H1 (cell line): ENCODE data around the gene IRAK1BP1. TPM values are rescaled to one million over a fixed set of nuclear protein-coding genes. Genes with fewer than 3 reads are reported as not detected.

Experiments
- CTCF ChIA-PET: fragments of 300-600 bp; sonication (Branson Sonifier 250); formaldehyde crosslinking; loops from one replicate; lab custom pipeline; 2021; ENCODE audit not compliant: partially characterized antibody; lab: Charles Lee
- POLR2A ChIA-PET: fragments of 300-600 bp; sonication (Branson Sonifier 250); formaldehyde crosslinking; loops from one replicate; lab custom pipeline; 2021; ENCODE audit warnings: inconsistent platforms; ENCODE audit not compliant: partially characterized antibody; lab: Charles Lee
- DNase-seq, 2 experiments: peaks; one replicate each; pipeline versions ENCODE4 v3.0.0 to v3.0.0-alpha.2; 2010 to 2022; ENCODE audit warnings: low spot score in 2 of 2, low read depth in 1 of 2, mixed read lengths in 1 of 2
- FAIRE-seq: peaks from 2 replicates; lab custom pipeline; 2011; peaks lifted over from hg19 to GRCh38; lab: Jason Lieb, UNC
- H2AFZ ChIP-seq: 2 replicates; pipeline ENCODE4 v1.8.1; 2012; ENCODE audit warnings: low read length, inconsistent platforms
- H2AK5ac ChIP-seq: 2 replicates; pipeline ENCODE4 v1.6.1; 2013; ENCODE audit warnings: low read depth, low read length
- H2BK120ac ChIP-seq: replicated peaks from 2 replicates; pipeline ENCODE3; 2013; ENCODE audit warnings: low read depth, low read length, inconsistent platforms
- H2BK12ac ChIP-seq: 2 replicates; pipeline ENCODE4 v1.6.1; 2013; ENCODE audit warnings: low read depth, low read length
- H2BK15ac ChIP-seq: 2 replicates; pipeline ENCODE4 v1.6.1; 2013; ENCODE audit warnings: low read length
- H2BK20ac ChIP-seq: 2 replicates; pipeline ENCODE4 v1.6.1; 2013; ENCODE audit warnings: low read length
- H2BK5ac ChIP-seq: 2 replicates; pipeline ENCODE4 v1.6.1; 2013; ENCODE audit warnings: low read depth, low read length
- H3K14ac ChIP-seq: 2 replicates; pipeline ENCODE4 v1.6.1; 2013; ENCODE audit warnings: inconsistent platforms; ENCODE audit not compliant: insufficient read length
- H3K18ac ChIP-seq: 2 replicates; pipeline ENCODE4 v1.6.1; 2013; ENCODE audit warnings: low read length; ENCODE audit errors: extremely low read depth
- H3K23ac ChIP-seq: 2 replicates; pipeline ENCODE4 v1.6.1; 2013; ENCODE audit warnings: inconsistent platforms; ENCODE audit not compliant: insufficient read length
- H3K23me2 ChIP-seq: 2 replicates; pipeline ENCODE4 v1.6.1; 2013; ENCODE audit warnings: low read depth, low read length
- H3K27ac ChIP-seq: 2 replicates; pipeline ENCODE4 v1.6.1; 2011; ENCODE audit warnings: low read depth, low read length, inconsistent platforms
- H3K27me3 ChIP-seq, 4 experiments: replicated peaks in 1 of 4; 1 replicate in 1 of 4; 2 replicates in 3 of 4; pipeline versions ENCODE4 v1.6.1 to v1.8.1; 2011 to 2013; ENCODE audit warnings: low read length in 3 of 4, mild to moderate bottlenecking in 3 of 4, inconsistent platforms in 2 of 4, mixed read lengths in 2 of 4, moderate library complexity in 1 of 4; ENCODE audit not compliant: control insufficient read depth in 3 of 4, insufficient read depth in 3 of 4; ENCODE audit errors: extremely low read depth in 1 of 4
- H3K36me3 ChIP-seq, 4 experiments: 2 replicates each; pipeline versions ENCODE4 v1.6.1 to v1.8.1; 2011 to 2013; ENCODE audit warnings: mild to moderate bottlenecking in 4 of 4, low read length in 3 of 4, moderate library complexity in 2 of 4, control low read depth in 1 of 4, inconsistent platforms in 1 of 4; ENCODE audit not compliant: insufficient read depth in 4 of 4, control insufficient read depth in 2 of 4
- H3K4ac ChIP-seq: replicated peaks from 2 replicates; pipeline ENCODE3; 2013; ENCODE audit warnings: low read length, low read depth, mixed read lengths, inconsistent platforms; ENCODE audit not compliant: insufficient read length
- H3K4me1 ChIP-seq, 4 experiments: replicated peaks in 1 of 4; 1 replicate in 1 of 4; 2 replicates in 3 of 4; pipeline versions ENCODE4 v1.6.1 to v1.8.1; 2011 to 2013; ENCODE audit warnings: low read length in 3 of 4, inconsistent platforms in 2 of 4, mixed read lengths in 1 of 4; ENCODE audit not compliant: insufficient read depth in 4 of 4, control insufficient read depth in 3 of 4
- H3K4me2 ChIP-seq, 2 experiments: 2 replicates each; pipeline versions ENCODE4 v1.6.1 to v1.8.1; 2011 to 2013; ENCODE audit warnings: low read depth in 2 of 2, low read length in 2 of 2, control low read depth in 1 of 2, inconsistent platforms in 1 of 2, mild to moderate bottlenecking in 1 of 2; ENCODE audit not compliant: insufficient read depth in 1 of 2
- H3K4me3 ChIP-seq, 4 experiments: fragments of 200-600, 300-600 bp in 1 of 4; sonication (generic), shearing (Covaris generic), sonication (Bioruptor Twin) in 1 of 4; 2 replicates each; pipeline versions ENCODE4 v1.5.1 to v1.8.1; 2011 to 2016; ENCODE audit warnings: low read length in 4 of 4, low read depth in 3 of 4, control low read depth in 2 of 4, inconsistent platforms in 2 of 4, mild to moderate bottlenecking in 2 of 4, mixed read lengths in 1 of 4, moderate library complexity in 1 of 4; ENCODE audit not compliant: insufficient read depth in 2 of 4; ENCODE audit errors: extremely low read depth in 1 of 4
- H3K56ac ChIP-seq: replicated peaks from 2 replicates; pipeline ENCODE3; 2013; ENCODE audit warnings: low read depth, mild to moderate bottlenecking, mixed read lengths, low read length, inconsistent platforms; ENCODE audit not compliant: insufficient read length
- H3K79me1 ChIP-seq: 2 replicates; pipeline ENCODE4 v1.6.1; 2013; ENCODE audit warnings: low read depth, low read length, control low read depth
- H3K79me2 ChIP-seq, 2 experiments: 2 replicates each; pipeline versions ENCODE4 v1.6.1 to v1.8.1; 2012 to 2013; ENCODE audit warnings: low read length in 2 of 2, mild to moderate bottlenecking in 2 of 2, inconsistent platforms in 1 of 2; ENCODE audit not compliant: insufficient read depth in 2 of 2, control insufficient read depth in 1 of 2
- H3K9ac ChIP-seq, 4 experiments: replicated peaks in 1 of 4; 1 replicate in 1 of 4; 2 replicates in 3 of 4; pipeline versions ENCODE4 v1.6.1 to v1.8.1; 2011 to 2013; ENCODE audit warnings: low read depth in 3 of 4, low read length in 3 of 4, control low read depth in 2 of 4, mild to moderate bottlenecking in 2 of 4, moderate library complexity in 2 of 4, inconsistent platforms in 1 of 4; ENCODE audit errors: extremely low read depth in 1 of 4
- H3K9me3 ChIP-seq, 2 experiments: 2 replicates each; pipeline versions ENCODE4 v1.6.1 to v1.8.1; 2012 to 2013; ENCODE audit warnings: mild to moderate bottlenecking in 2 of 2, moderate library complexity in 2 of 2, control low read depth in 1 of 2, inconsistent platforms in 1 of 2, low read depth in 1 of 2, low read length in 1 of 2, mixed read lengths in 1 of 2; ENCODE audit not compliant: insufficient read depth in 2 of 2
- H4K20me1 ChIP-seq, 2 experiments: replicated peaks in 1 of 2; 2 replicates each; pipeline versions ENCODE3 to v1.8.1; 2011 to 2013; ENCODE audit warnings: inconsistent platforms in 2 of 2, low read length in 2 of 2, mild to moderate bottlenecking in 1 of 2; ENCODE audit not compliant: insufficient read depth in 2 of 2, control insufficient read depth in 1 of 2
- H4K5ac ChIP-seq: 2 replicates; pipeline ENCODE4 v1.6.1; 2013; ENCODE audit warnings: low read length, low read depth, mixed read lengths, inconsistent platforms; ENCODE audit not compliant: insufficient read length
- H4K8ac ChIP-seq: 2 replicates; pipeline ENCODE4 v1.8.0; 2013; ENCODE audit warnings: mild to moderate bottlenecking, moderate library complexity, low read length, inconsistent platforms; ENCODE audit not compliant: insufficient read depth; ENCODE audit errors: extremely low read depth
- H4K91ac ChIP-seq: replicated peaks from 2 replicates; pipeline ENCODE3; 2013; ENCODE audit warnings: low read length, mixed read lengths, inconsistent platforms; ENCODE audit not compliant: insufficient read length
- GTF2F1 ChIP-seq: IDR thresholded peaks from 2 replicates; pipeline ENCODE4 v1.6.1; 2012; ENCODE audit warnings: low read depth, low read length, improper control_type of control experiment, borderline replicate concordance
- RNF2 ChIP-seq: fragments of 200-900, 300-1000 bp; sonication (generic); IDR thresholded peaks from 2 replicates; pipeline ENCODE4 v1.7.1; 2016; ENCODE audit warnings: borderline replicate concordance, low read depth, mild to moderate bottlenecking, antibody characterized with exemption, low read length; ENCODE audit not compliant: poor library complexity, severe bottlenecking; ENCODE audit errors: missing control alignments
- TCF12 ChIP-seq: IDR thresholded peaks from 2 replicates; pipeline ENCODE4 v1.6.1; 2011; ENCODE audit warnings: low read depth, mild to moderate bottlenecking, low read length
- WGBS, 2 experiments: shearing (Covaris generic) in 1 of 2; methylation state at CpG; one replicate each; pipeline versions ENCODE4 v1.1.6 to v1.1.7; 2013 to 2015; ENCODE audit warnings: low lambda C conversion rate in 2 of 2, mixed read lengths in 2 of 2, inconsistent platforms in 1 of 2, low coverage in 1 of 2, missing lambda C conversion rate in 1 of 2; ENCODE audit not compliant: insufficient replicate concordance in 2 of 2, insufficient coverage in 1 of 2, insufficient read length in 1 of 2; ENCODE audit errors: extremely low coverage in 1 of 2, missing lambda C conversion rate in 1 of 2; 5-methylcytosine and 5-hydroxymethylcytosine counted together
- polyA plus RNA-seq, 7 experiments: library from polyadenylated mRNA; depleted of rRNA in 3 of 7; stranded (reverse) in 5 of 7; unstranded in 2 of 7; fragments of >200 nt in 5 of 7; fragments of 200-250 nt in 2 of 7; gene quantifications; 1 replicate in 5 of 7; 2 replicates in 1 of 7; 4 replicates in 1 of 7; pipeline versions ENCODE4 v1.2.1 to v1.2.3, GENCODE V29; 2011 to 2013; ENCODE audit warnings: missing spikeins in 2 of 7, mixed read lengths in 2 of 7
- total RNA-seq: library from RNA; stranded (reverse); fragmentation: NEBNext Ultra II Directional; extraction: Animal tissue kit (Norgen Biotek cat#: 25700); gene quantifications from 2 replicates; pipeline ENCODE4 v1.2.1, GENCODE V29; 2021

Gene IRAK1BP1
- total and polyA plus RNA-seq, 2 of the 8 experiments (the other 6 are each of a cell fraction or from before 2014, with no cell fraction given): 3.7 to 4.7 TPM

DNA sequence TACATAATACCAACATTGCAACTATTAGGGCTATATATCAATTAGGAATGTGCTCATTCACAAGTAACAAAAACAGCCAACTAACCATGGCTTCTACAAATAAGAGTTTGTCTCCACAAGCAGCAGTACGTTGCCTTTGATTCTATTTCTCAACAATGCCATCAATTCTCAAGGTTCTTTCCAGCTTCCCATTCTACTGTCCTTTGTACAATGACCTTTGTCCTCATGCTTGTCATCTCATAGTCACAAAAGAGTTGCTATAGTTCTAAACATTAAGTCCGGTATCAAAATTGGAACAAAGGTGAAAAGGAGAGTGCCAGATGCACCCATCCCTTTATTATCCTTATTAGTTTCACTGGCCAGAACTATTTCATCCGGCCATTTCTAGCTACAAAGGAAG is 30.8 kb upstream of the IRAK1BP1 start:
- Histone ChIP-seq H4K5ac (no peak overlapping the region), H3K4me2 (no peak overlapping the region), H3K23me2 (no peaks in the 10 kb centered on the region), H2BK120ac (no peak overlapping the region), H3K9ac (no peak overlapping the region), H3K56ac (no peak overlapping the region), H2AK5ac (no peak overlapping the region), H3K23ac (no peak overlapping the region), H3K14ac (no peak overlapping the region), H2BK20ac (no peak overlapping the region), H3K4me3 (no peak overlapping the region), H3K79me1 (no peaks in the 10 kb centered on the region), H3K4ac (no peak overlapping the region), H3K79me2 (no peaks in the 10 kb centered on the region), H3K36me3 (no peaks in the 10 kb centered on the region), H3K27ac (no peak overlapping the region), H2BK5ac (no peak overlapping the region), H3K27me3 (no peaks in the 10 kb centered on the region), H3K9me3 (no peaks in the 10 kb centered on the region), H4K20me1 (no peaks in the 10 kb centered on the region), H3K4me1 (peaks cover 0 to 4% (median 0%) of the 10 kb centered on the region in 4 experiments; a peak in 1 of 7 replicates), H4K8ac (no peak overlapping the region), H2AFZ (no peak overlapping the region), H2BK12ac (no peak overlapping the region)
- DNase-seq: no peak
- no peak for FAIRE-seq
- 90% methylated on average over 3 of the region's 3 CpGs; no CpG with 5 or more reads in 1 of the 2 experiments for WGBS, 2 experiments
- POLR2A ChIA-PET: no interaction called here
- no peak for TF ChIP-seq RNF2
- TF ChIP-seq GTF2F1: no peak
- TF ChIP-seq TCF12: no peak
- TF ChIP-seq, all 59 proteins: peak for 0
- CTCF ChIA-PET: no interaction called here
- no peak overlapping the region for H3K18ac ChIP-seq
- no peak overlapping the region for H4K91ac ChIP-seq
- H2BK15ac ChIP-seq: no peak overlapping the region
